GM18870 (cell line): Measurements from ENCODE around the gene PRAMEF1.
"Not testable (repeated sequence)": the region's sequence is repeated elsewhere in the genome, so short reads cannot be mapped to it uniquely, and the experiment has no call there.

Source experiments
- ATAC-seq: cut with Tn5 transposase; IDR thresholded peaks from one replicate; pipeline ENCODE4 v1.9.1; 2021; ENCODE audit warnings: moderate library complexity; ENCODE audit not compliant: unreplicated experiment

PRAMEF1 gene, protein sequence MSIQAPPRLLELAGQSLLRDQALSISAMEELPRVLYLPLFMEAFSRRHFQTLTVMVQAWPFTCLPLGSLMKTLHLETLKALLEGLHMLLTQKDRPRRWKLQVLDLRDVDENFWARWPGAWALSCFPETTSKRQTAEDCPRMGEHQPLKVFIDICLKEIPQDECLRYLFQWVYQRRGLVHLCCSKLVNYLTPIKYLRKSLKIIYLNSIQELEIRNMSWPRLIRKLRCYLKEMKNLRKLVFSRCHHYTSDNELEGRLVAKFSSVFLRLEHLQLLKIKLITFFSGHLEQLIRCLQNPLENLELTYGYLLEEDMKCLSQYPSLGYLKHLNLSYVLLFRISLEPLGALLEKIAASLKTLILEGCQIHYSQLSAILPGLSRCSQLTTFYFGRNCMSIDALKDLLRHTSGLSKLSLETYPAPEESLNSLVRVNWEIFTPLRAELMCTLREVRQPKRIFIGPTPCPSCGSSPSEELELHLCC

DNA sequence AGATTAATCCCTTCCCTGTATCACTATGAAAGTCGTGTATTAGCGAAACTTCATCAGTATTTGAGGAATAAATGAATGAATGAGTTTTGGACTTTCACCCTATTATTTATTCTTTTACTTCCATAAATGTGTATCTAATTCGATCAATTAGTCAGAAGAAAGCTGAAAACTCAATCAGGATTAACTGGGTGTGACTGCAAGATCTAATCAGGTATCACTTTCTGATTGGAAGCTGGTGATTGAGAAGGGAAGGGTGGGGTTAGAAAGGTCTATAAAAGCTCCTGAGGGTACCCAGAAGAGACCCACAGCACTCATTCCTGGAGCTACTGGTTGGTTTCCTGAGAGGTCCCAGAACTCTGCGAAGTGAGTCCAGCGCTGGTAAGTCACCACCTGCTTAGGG, at the start of gene PRAMEF1:
Gene PRAMEF1 (plus strand): TSS at position 301 of the 400 bp plus-strand sequence. CDS start 1,831 bp downstream, outside the sequence.
- not testable (repeated sequence) for ATAC-seq

GRCh38 chr1:12741946-12742345, 49.3 kb upstream of the PRAMEF1 start:
- no peak for ATAC-seq

- ATAC-seq, result no peak
These were observed 45.8 kb upstream of the PRAMEF1 start for GRCh38 chr1:12745126-12745991.

GRCh38 chr1:12745992-12746323, 45.2 kb upstream of the PRAMEF1 start, which contains the start of gene CFAP107:
TSS of gene CFAP107 (plus strand) at chr1:12746200. CDS start at chr1:12746431, 231 bp downstream.
- no peak for ATAC-seq

DNA sequence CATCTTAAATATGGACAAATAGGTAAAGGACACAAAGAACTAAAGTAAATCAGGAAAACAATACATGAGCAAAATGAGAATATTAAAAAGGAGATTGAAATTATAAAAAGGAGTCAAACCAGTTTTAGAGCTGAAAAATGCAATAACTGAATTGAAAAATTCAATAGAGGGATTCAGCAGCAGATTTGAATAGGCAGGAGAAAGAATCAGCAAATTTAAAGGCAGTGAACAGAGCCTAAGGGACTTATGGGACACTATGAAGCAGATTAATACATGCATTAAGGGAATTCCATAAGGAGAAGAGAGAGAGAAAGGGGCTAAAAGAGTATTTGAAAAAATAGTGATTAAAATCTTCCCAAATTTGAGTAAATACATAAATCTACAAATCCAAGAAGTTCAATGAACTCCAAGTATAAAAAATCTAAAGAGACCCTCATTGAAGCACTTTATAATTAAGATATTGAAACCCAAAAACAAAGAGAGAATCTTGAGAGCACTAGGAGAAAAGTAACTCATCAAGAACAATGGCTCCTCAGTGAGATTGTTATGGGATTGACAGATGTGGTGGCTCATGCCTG, 42.3 kb upstream of the PRAMEF1 start:
- ATAC-seq, result no peak

DNA sequence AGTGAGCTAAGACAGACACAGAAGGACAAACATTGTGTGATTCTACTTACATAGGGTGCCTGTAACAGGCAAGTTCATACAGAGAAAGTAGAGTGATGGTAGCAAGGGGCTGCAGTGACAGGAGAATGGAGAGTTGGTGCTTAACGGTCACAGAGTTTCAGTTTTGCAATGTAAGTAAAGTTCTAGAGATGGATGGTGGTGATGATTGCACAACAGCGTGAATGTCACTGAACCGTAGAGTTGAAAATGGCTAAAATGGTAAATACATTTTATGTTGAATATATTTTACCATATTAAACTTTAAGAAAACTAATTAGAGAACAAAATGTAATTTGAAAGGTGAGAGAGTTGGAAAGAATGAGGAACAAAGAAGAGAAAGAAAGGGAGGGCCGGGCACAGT, 36.5 kb upstream of the PRAMEF1 start:
- ATAC-seq, result no peak

DNA sequence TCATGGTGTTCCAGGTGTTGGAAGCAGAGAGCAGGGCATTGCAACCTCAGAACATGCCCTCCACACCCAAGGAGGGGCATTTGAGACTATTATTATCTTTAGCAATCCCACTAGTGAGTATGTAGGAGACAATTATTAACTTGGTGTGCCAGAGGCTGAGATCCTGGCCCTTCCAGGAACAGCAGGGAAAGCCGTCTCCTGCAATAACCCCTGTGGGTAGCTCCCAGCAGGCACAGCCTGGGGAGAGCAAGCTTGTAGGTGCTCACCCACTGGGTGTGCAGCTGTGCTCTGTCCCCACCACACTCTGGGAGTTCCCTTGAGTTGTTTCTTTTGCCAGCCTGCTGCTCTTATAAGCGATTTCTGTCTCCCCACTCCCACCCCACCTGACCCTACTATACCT, 34.9 kb upstream of the PRAMEF1 start:
- no peak for ATAC-seq

GRCh38 chr1:12756768-12757413, 34.3 kb upstream of the PRAMEF1 start:
- ATAC-seq, result no peak

DNA sequence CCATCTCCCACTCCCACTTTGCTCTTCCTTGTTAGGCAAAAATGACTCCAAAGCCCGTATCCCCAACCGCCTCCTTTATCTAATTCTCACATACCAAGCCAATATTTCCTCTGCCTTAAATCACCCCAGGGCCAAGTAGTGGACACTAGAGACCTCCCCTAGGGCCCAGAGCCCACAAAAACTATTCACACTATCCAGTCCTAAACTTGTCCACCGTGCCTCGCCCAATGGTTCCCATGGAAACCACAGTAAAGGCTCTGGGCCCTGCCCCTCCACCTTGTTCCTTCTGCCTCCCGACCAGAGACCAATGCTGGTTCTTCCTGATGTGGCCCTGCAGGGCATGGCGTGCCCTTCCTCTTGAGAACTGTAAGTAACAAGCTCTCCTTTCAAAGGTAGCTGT, 33.4 kb upstream of the PRAMEF1 start:
- ATAC-seq, result no peak

GRCh38 chr1:12760256-12760795, 30.9 kb upstream of the PRAMEF1 start:
- ATAC-seq, result no peak

DNA sequence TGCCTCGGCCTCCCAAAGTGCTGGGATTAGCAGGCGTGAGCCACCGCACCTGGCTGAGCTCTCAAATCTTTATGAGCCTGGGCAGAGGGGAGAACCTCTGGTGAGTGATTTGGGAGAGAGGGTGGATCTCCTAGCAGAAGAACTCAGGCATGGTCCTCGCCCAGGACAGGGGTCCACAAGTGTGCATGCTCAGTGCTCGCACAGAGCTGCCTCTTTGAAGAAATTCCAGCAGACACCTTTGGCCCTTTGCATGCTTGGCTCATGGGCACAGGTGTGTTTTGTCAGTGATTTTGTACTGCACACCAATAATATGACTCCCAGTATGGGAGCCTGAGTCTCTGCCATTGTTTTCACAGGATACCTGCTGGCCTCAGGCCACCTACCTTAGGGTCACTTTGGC, 29.4 kb upstream of the PRAMEF1 start:
- no peak for ATAC-seq

- no peak for ATAC-seq
These were observed 28.4 kb upstream of the PRAMEF1 start for GRCh38 chr1:12762766-12763165.

GRCh38 chr1:12763479-12763878, 27.7 kb upstream of the PRAMEF1 start:
- ATAC-seq, result no peak

- ATAC-seq, result no peak
These were observed 27.2 kb upstream of the PRAMEF1 start for GRCh38 chr1:12764016-12764415.

DNA sequence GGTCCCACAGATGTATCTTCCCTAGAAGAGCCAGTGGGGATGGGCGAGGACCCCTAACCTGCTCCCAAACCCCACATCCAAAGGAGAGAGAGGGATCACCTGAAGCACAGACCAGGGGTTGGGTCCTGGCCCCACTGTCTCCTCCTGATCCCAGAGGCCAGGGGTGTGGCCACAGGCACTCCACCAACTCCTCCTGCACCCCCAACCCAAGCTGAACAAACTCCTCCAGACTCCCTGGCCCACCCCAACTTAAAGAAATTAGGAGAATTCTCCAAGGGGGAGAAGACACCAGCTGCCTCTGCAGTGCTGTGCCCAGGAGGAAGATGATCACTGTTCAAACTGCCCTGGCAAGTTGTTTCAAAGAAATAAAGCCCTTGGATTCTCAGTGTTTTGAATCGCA, 22.2 kb upstream of the PRAMEF1 start:
- no peak for ATAC-seq

- no peak for ATAC-seq
These were observed 21.2 kb upstream of the PRAMEF1 start for GRCh38 chr1:12769976-12770505.

DNA sequence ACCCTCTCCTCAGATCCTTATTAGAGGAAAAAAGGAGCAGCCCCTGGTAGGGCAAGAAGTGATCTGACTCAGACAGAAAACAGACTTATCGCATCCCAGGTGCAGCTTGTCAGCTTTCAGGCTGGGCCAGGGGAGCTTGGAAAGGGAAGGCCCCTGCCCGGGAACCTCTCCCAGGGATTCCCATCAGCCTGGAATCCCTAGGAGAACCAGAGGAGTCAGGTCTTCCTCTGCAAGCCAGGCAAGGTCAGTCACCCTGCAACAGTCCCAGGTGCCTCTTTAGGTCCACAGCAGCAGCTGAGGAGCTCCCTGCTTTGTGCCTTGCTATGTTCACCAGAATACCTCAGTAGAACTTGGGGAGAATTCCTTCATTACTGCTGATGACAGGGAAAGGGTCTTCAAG, 20.6 kb upstream of the PRAMEF1 start:
- no peak for ATAC-seq

- no peak for ATAC-seq
These were observed 20.0 kb upstream of the PRAMEF1 start for GRCh38 chr1:12771186-12771585.

DNA sequence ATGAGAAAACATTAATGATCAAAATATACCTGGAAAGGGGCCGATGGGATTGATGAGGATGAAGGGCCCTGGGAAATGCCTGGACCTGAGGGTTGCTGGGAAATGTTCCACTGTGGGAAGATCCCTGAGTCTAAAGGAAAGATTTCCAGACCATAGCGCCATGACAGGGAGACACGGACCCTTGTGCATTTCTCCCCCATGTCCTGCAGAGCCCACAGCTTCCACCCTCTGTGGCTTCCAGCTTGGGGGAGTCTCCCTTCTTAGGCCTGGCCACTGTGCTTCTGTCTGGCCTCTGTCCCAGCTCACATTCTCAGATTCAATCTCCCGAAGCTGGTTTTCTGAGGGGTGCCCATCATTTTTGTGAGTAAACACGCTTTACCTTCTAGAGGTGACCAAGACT, 18.7 kb upstream of the PRAMEF1 start:
- ATAC-seq, result no peak

GRCh38 chr1:12773438-12773837, 17.8 kb upstream of the PRAMEF1 start, which contains the start of gene PRAMEF12:
TSS of gene PRAMEF12 (plus strand) at chr1:12773738. CDS start at chr1:12774868, 1,130 bp downstream.
- ATAC-seq, result no peak
